GM19023 (cell line): Measurements from ENCODE around the gene PSME2.

Experiments
- ATAC-seq: cut with Tn5 transposase; IDR thresholded peaks from one replicate; pipeline ENCODE4 v1.9.1; 2021; ENCODE audit warnings: mild to moderate bottlenecking, moderate library complexity; ENCODE audit not compliant: unreplicated experiment

The PSME2 gene

GRCh38 chr14:24156840-24157239 lies 10.4 kb upstream of the PSME2 start:
- no peak for ATAC-seq

GRCh38 chr14:24155100-24155499 lies 8.7 kb upstream of the PSME2 start:
- no peak for ATAC-seq

- ATAC-seq = no peak
Measured at GRCh38 chr14:24151404-24152080, 5.1 kb upstream of the PSME2 start.

- ATAC-seq = no peak
Measured at GRCh38 chr14:24150993-24151392, 4.6 kb upstream of the PSME2 start.

- ATAC-seq = no peak
Measured at GRCh38 chr14:24150567-24150966, 4.2 kb upstream of the PSME2 start.

GRCh38 chr14:24150061-24150460 lies 3.7 kb upstream of the PSME2 start:
- ATAC-seq = no peak

GRCh38 chr14:24149302-24149969 lies 3.0 kb upstream of the PSME2 start:
- no peak for ATAC-seq

- no peak for ATAC-seq
Measured at GRCh38 chr14:24147761-24148428, 1.5 kb upstream of the PSME2 start.

- peak; percentile 87 for ATAC-seq
Measured at GRCh38 chr14:24146978-24147760, 759 bp upstream of the PSME2 start, which contains the start of gene RNF31. Gene RNF31, plus strand, starts transcription at chr14:24147498. Its CDS starts 201 bp downstream, at chr14:24147699.

- no peak for ATAC-seq
Measured at GRCh38 chr14:24145690-24146452, 539 bp downstream of the PSME2 start.

- ATAC-seq = no peak
Measured at GRCh38 chr14:24145219-24145618, 1.2 kb downstream of the PSME2 start.

- no peak for ATAC-seq
Measured at GRCh38 chr14:24144451-24144850, 2.0 kb downstream of the PSME2 start.

- ATAC-seq = no peak
Measured at GRCh38 chr14:24143511-24143910, 2.9 kb downstream of the PSME2 start.

GRCh38 chr14:24141097-24141880 lies 5.1 kb downstream of the PSME2 start, which contains the start of gene EMC9:
Gene EMC9, minus strand, starts transcription at chr14:24141591. Its CDS starts 287 bp downstream, at chr14:24141304.
- peak; percentile 89 for ATAC-seq

GRCh38 chr14:24139272-24139934 lies 7.0 kb downstream of the PSME2 start:
- ATAC-seq = no peak

- no peak for ATAC-seq
Measured at GRCh38 chr14:24138396-24139271, 7.8 kb downstream of the PSME2 start.

- no peak for ATAC-seq
Measured at GRCh38 chr14:24137529-24138395, 8.6 kb downstream of the PSME2 start.
